Measurements from ENCODE around the gene DSCAML1.

DSCAML1 gene

GRCh38 chr11:117467770-117468169 is 329.2 kb downstream of the DSCAML1 start:
- TF ChIP-seq CTCF (IDR thresholded peaks at IDR 0.05; ENCODE audit: low read depth, low read length), result no peak
- no peak for TF ChIP-seq EZH2phosphoT487 (IDR thresholded peaks at IDR 0.05; ENCODE audit: low read depth)
- H3K27me3 ChIP-seq (ENCODE audit: low read depth, low read length), result no peaks in the 10 kb centered on the region

GRCh38 chr11:117466966-117467365 is 330.1 kb downstream of the DSCAML1 start:
- Histone ChIP-seq H3K27me3 (ENCODE audit: low read depth, low read length) (no peaks in the 10 kb centered on the region), H2AFZ (ENCODE audit: low read depth, low read length) (no peak overlapping the region)

More at GRCh38 chr11:117467770-117468169, 329.2 kb downstream of the DSCAML1 start:
- Histone ChIP-seq H3K36me3 (replicated peaks; ENCODE audit: low read depth, low read length) (no peaks in the 10 kb centered on the region), H3K4me2 (ENCODE audit: low read length) (no peak overlapping the region), H3K9ac (ENCODE audit: low read length) (no peak overlapping the region), H3K4me1 (ENCODE audit: low read length) (peaks cover 33% of the 10 kb centered on the region), H3K27ac (ENCODE audit: low read length) (no peak overlapping the region), H4K20me1 (ENCODE audit: insufficient read depth, low read length) (no peaks in the 10 kb centered on the region), H3K4me3 (ENCODE audit: low read length) (no peak overlapping the region), H3K79me2 (ENCODE audit: low read length) (no peaks in the 10 kb centered on the region), H3K9me3 (ENCODE audit: insufficient read depth, low read length) (no peaks in the 10 kb centered on the region), H2AFZ (ENCODE audit: low read depth, low read length) (no peak overlapping the region)

GRCh38 chr11:117465236-117465997 is 331.6 kb downstream of the DSCAML1 start:
- Histone ChIP-seq H3K9ac (ENCODE audit: low read length) (no peak overlapping the region), H3K4me3 (ENCODE audit: low read length) (no peak overlapping the region), H3K4me1 (ENCODE audit: low read length) (peaks cover 52% of the 10 kb centered on the region), H2AFZ (ENCODE audit: low read depth, low read length) (no peak overlapping the region), H3K27me3 (ENCODE audit: low read depth, low read length) (no peaks in the 10 kb centered on the region), H3K79me2 (ENCODE audit: low read length) (no peaks in the 10 kb centered on the region), H3K4me2 (ENCODE audit: low read length) (no peak overlapping the region), H3K27ac (ENCODE audit: low read length) (no peak overlapping the region), H3K9me3 (ENCODE audit: insufficient read depth, low read length) (no peaks in the 10 kb centered on the region), H3K36me3 (replicated peaks; ENCODE audit: low read depth, low read length) (no peaks in the 10 kb centered on the region), H4K20me1 (ENCODE audit: insufficient read depth, low read length) (no peaks in the 10 kb centered on the region)
- TF ChIP-seq EZH2phosphoT487 (IDR thresholded peaks at IDR 0.05; ENCODE audit: low read depth) (no peak), CTCF (IDR thresholded peaks at IDR 0.05; ENCODE audit: low read depth, low read length) (no peak)

More at GRCh38 chr11:117466966-117467365, 330.1 kb downstream of the DSCAML1 start:
- TF ChIP-seq CTCF (IDR thresholded peaks at IDR 0.05; ENCODE audit: low read depth, low read length), result no peak
- no peak for TF ChIP-seq EZH2phosphoT487 (IDR thresholded peaks at IDR 0.05; ENCODE audit: low read depth)
- Histone ChIP-seq H3K36me3 (replicated peaks; ENCODE audit: low read depth, low read length) (no peaks in the 10 kb centered on the region), H3K9me3 (ENCODE audit: insufficient read depth, low read length) (no peaks in the 10 kb centered on the region), H3K79me2 (ENCODE audit: low read length) (no peaks in the 10 kb centered on the region), H3K4me2 (ENCODE audit: low read length) (no peak overlapping the region), H3K9ac (ENCODE audit: low read length) (no peak overlapping the region), H3K27ac (ENCODE audit: low read length) (no peak overlapping the region), H3K4me1 (ENCODE audit: low read length) (peaks cover 37% of the 10 kb centered on the region), H4K20me1 (ENCODE audit: insufficient read depth, low read length) (no peaks in the 10 kb centered on the region), H3K4me3 (ENCODE audit: low read length) (no peak overlapping the region)

GRCh38 chr11:117464778-117465177 is 332.2 kb downstream of the DSCAML1 start:
- Histone ChIP-seq H3K4me3 (ENCODE audit: low read length) (no peak overlapping the region), H3K27me3 (ENCODE audit: low read depth, low read length) (no peaks in the 10 kb centered on the region), H3K4me1 (ENCODE audit: low read length) (peaks cover 58% of the 10 kb centered on the region), H3K27ac (ENCODE audit: low read length) (no peak overlapping the region), H3K36me3 (replicated peaks; ENCODE audit: low read depth, low read length) (no peaks in the 10 kb centered on the region), H3K79me2 (ENCODE audit: low read length) (no peaks in the 10 kb centered on the region), H3K9me3 (ENCODE audit: insufficient read depth, low read length) (no peaks in the 10 kb centered on the region), H3K9ac (ENCODE audit: low read length) (no peak overlapping the region), H4K20me1 (ENCODE audit: insufficient read depth, low read length) (no peaks in the 10 kb centered on the region), H3K4me2 (ENCODE audit: low read length) (no peak overlapping the region), H2AFZ (ENCODE audit: low read depth, low read length) (no peak overlapping the region)
- TF ChIP-seq EZH2phosphoT487 (IDR thresholded peaks at IDR 0.05; ENCODE audit: low read depth), result no peak
- no peak for TF ChIP-seq CTCF (IDR thresholded peaks at IDR 0.05; ENCODE audit: low read depth, low read length)
